ENCODE measurements around the gene LANCL2.
"Not testable (repeated sequence)": the region's sequence is repeated elsewhere in the genome, so short reads cannot be mapped to it uniquely, and the experiment has no call there.

The LANCL2 gene, protein sequence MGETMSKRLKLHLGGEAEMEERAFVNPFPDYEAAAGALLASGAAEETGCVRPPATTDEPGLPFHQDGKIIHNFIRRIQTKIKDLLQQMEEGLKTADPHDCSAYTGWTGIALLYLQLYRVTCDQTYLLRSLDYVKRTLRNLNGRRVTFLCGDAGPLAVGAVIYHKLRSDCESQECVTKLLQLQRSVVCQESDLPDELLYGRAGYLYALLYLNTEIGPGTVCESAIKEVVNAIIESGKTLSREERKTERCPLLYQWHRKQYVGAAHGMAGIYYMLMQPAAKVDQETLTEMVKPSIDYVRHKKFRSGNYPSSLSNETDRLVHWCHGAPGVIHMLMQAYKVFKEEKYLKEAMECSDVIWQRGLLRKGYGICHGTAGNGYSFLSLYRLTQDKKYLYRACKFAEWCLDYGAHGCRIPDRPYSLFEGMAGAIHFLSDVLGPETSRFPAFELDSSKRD

DNA sequence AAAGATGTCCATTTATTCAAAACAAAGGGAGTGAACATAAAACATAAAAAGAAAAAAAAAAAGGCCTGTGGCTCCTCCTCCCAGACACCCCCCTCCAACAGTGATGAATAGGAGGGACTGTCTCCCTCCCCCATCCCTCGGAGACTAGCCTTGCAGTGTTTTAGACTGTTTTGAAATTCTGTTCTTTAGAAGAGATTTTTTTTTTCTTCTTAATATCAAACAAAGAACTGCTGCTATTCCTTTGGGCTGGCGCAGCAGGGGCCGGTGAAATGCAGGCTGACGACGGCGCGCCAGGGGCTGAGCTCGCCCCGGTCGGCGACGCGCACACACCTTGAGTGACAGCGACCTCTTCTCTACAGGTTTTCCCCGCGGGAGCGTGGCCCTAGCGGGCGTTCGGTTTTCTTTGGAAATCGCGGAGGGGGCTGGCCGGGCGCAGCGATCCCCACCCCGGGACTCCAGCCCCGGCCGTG, at the start of gene LANCL2:
TSS of gene LANCL2 (plus strand) at position 133 of the 470 bp plus-strand sequence. CDS start 689 bp downstream, outside the sequence.
- DNase-seq, result peak; percentile 53

DNA sequence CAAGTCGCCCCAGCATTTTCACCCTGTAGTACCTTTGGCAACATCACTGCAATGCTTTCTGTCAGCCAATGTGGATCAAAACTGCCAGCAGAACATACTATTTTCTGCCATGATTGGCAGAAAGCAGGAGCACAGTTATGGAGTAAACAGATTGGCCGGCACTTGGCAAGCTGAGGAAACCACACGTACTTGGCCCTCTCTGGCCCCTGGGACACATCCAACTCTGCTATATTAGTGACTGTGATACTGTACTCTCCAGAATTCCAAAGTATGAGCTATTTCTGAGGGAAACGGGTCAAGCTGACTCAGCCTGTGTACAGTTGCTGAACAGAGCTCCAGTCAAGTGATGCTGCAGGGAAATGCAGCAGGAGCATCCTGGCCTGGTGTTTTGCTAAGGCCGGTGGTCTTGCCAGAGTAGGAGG, 39.8 kb upstream of the LANCL2 start:
- no peak for DNase-seq

DNA sequence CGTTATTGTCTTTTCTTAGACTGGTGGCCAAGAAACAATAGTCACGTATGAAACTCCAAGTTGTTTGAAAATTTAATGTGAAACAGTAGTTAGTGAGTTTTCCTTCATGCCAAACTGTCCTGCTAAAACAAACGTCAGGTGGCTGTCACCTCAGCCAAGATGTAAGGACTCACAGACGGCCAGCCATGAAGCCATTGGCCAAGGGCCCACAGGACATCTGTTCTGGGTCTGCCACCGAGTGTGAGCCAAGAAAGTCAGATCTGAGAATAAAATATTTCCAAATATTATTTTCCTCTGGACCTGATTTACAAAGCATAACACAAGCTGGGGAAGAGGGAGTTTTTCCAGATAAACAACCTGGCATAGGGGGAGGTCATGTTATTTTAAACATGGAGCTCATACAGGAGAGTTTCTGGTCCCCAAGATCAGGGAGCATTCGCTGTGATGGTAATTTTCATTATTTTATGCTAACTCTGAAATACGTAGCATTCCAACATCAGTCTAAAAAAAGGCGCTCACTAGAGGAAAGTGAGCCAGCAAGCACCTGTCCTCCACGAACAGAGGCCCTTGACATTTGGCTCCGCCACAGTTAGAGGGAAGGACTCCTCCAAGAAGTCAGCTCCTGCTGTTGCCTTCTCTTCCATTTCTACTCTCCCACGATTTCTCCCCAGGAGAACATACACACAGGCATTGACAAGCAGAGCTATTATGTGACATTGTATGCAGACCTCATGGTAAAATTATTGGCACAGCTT, 38.9 kb upstream of the LANCL2 start:
- DNase-seq, result no peak

DNA sequence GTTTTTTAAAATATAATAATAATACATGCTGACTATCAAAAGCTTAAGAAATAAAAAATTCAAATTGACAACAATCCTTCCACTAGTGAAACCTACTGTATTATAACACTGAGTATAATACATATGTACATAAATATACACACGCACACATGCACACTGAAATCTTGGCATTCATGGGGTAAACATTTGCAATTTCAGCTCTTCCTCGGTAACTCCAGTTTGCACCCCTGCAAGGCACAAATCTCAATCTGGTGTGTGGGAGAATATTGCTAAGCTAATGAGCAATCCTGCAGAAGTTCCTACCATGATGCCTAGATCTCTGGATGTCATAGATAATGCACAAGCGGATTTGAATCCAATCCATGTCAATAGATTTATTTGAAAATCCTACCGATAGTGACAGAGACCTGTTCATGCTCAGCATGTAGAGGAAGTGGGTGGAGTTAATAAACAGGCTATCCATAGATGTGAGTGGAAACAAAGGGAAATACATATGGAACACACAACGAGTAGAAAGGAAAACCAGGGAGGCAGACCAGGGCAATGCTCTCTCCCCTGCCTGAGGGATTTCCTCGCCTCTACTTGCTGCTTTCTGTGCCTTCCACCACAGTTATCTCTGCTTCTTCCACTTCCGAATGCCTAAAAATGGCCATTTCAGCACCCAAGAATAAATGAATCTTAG, 38.1 kb upstream of the LANCL2 start:
- no peak for DNase-seq

DNA sequence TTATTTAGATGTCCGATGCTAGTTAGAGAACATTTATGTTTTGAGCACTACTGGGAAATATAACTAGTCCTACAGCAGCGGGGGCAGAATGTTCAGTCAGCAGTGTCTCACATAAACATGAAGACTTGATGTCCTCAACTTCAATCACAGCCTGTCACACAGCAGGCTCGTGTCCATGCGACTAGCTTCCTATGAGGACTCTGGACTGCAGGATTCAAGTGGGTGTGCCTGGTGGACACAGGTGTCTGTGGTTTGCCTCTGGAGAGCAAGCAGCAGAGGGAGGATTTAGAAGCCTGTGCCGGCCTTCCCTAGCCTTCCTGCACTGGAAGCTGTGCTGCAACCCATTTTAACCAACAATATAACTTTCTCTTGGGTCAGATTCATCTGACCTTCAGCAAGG, 30.0 kb upstream of the LANCL2 start:
- DNase-seq, result no peak

DNA sequence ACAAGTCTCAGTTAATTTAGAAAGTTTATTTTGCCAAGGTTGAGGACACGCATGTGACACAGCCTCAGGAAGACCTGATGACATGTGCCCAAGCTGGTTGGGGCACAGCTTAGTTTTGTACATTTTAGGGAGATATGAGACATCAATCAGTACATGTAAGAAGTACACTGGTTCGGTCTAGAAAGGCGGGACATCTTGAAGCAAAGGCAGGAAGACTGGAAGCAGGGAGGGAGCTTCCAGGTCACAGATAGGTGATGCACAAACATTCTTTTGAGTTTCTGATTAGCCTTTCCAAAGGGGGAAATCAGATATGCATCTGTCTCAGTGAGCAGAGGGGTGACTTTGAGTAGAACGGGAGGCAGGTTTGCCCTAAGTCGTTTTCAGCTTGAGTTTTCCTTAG, 29.4 kb upstream of the LANCL2 start:
- DNase-seq, result no peak

DNA sequence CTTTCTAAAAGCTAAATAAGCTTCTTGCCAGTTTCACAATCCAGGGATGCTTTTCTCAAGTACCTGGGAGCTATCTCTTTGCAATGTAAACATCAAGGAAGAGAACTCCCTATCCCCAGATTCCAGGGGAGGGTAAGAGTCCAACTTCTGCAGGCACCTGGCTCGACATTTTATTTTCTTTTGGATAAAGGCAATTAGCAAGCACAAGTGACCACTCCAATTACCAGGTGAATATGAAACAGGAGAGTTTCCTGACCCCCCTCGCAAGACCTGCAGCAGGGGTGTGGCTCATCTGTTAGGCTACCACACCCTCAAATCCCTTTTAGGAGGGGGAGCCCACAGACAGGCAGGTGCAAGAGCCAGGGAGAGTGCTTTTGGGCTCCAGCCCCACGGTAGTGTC, 28.6 kb upstream of the LANCL2 start:
- DNase-seq, result no peak

DNA sequence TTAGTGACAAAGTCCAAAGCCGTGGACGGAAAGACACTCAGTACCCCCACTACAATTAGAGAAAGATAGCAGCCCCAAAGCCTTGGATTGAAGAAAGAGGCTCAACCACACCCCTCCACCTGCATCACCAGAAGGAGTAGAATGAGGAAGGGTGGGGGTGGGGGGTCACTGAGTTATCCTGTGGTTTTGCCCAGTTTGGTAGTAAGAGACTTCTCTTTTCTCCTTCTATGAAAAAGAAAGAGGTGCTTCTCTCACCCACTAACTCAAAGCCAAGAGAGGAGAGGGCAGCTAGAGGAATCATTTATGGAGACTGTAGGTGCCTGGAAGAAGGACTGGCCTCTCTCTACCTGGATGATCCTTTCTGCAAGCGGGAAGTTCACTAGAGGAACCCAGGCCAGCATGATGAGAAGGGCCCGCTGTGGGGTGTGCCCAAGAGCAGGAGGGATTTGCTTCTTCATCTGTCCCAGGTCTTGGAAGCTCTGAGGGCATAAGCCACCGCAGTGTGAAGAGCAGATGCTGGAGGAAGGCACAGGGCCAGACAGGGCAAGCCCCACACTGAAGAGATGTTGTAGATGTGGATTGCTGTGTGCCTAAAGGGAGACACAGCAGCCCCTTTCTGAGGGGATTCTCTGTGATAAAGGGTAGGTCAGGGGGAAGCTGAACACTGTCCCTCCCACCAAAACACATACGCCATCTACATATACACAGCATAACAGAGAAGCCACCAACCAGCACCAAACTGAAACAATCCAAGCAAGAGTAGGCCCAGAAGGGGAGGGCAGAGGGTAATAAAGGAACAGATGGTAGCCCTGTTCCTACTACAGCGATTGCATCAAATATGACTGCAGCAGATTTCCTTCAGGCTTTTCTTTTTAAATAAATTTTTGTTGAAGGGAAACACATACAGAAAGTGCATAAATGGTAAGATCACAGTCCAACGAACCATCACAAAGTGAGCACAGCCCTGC, 25.8 kb upstream of the LANCL2 start:
- DNase-seq, result no peak

DNA sequence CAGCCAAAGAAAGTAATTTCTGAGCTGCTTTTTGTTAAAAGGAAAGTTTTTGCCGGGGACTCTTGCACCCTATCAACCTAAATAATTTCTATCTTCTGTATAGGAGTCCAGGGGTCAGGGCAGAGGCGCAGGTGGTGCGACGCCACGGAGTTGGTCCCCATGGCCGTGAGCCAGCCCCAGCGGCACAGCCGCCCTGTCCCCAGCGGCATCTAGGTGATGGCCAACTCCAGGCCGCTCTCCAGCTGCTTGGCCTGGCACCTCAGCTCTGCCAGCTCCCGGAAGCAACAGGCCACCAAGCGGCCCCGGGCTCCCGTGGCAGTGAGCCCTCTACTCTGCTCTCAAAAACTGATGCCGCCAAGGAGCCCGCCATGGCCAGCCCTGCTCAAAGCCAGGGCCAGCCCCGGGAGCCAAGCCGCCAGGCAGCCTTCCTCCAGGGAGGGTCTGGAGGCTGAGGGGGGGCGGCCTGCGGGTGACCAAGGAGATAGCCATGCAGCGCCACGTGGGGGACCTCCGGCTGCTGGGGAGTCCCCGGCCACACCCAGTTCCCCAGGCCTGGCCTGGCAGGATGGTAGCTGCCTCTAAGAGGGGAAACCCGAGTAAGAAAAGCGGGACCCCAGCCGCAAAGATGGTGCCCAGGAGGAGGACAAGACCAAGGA, 22.8 kb upstream of the LANCL2 start:
- no peak for DNase-seq

DNA sequence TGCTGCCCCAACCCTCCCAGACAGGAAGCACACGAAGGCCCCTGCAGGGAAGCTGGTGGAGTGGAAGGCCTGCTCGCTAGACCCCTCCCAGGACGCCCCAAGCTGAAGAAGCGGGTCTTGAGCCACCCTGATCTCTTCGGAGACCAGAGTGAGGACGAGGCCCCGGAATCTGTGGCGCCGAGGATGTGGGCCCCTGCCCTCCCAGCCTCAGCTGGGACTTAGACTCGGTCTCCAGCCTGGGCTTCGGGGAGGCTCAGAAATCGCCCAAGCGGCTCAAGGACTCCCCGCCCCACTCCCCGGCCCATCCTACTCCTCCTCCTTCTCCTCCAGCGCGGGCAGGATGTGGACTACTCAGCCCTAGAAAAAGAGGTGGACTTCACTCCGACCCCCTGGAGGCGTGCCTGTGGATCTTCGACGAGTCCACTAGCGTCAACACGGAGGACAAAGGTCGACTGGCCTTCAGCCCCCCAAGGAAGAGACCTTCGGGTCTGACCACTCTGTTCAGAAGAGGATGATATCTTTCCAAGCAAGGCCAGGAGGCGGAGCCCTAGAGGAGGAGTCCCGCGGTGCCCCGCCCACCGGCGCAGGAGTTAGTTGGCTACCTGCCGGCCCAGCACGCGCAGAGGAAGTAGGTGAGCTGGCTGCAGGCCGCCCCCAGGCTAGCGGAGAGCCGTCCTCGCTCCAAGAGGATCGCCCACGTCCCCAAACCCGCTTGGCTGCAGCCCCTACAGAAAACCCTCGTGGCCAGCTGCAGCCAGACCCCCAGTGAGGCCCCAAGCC, 21.9 kb upstream of the LANCL2 start:
- DNase-seq, result no peak

DNA sequence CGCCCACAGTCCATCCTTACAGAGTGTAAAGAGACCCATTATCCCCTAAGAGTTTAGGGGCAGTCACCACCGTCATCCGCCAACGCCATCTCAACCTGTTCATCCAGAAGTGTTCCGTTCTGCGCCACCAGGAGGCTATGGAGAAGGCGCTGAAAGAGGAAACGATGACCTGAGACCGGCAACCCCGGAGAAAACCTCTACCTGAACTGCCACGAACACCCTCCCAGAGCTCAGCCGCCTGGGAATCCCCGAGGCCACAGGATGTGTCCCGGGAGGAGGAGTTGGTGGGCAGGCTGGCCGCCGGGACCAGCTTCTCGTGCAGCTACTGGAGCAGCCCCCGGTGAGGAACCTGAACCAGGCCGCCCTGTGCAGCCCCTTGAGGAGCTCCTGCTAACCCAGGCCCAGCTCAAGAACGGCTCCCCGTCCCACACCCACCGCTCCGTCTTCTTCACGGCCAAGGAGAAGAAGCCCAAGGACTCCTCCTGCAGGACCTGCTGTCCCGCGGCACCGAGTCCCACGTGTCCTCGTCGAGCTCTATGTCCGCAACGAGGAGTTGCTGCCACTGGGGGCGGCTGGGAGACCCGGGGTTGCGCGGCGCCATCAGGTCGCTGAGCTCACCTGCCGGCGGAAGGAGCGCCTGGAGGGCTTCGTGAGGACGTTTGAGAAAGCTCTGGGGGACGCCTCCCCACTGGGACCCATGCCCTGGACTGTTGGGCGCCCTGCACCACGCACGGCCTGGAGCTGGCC, 21.1 kb upstream of the LANCL2 start:
- DNase-seq, result no peak

DNA sequence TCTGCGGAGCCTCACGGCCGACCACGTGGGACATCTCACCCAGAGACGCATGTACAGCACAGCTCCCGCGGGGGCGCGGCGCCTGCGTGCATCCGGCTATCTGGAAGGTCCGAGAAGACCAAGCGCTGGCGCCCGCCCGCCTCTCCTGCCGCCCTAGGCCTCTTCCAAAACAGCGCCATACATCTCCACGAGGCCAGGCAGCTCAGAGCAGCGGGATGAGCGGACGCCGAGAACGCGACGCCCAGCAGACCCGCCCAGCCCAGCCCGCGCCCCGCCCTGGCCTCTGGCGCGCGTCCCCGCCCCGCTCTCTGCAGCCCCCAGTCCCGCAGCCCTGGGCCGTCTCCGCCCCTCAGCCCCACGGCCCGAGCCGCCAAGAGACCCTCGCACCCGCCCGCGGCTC, 20.3 kb upstream of the LANCL2 start:
- DNase-seq, result no peak

DNA sequence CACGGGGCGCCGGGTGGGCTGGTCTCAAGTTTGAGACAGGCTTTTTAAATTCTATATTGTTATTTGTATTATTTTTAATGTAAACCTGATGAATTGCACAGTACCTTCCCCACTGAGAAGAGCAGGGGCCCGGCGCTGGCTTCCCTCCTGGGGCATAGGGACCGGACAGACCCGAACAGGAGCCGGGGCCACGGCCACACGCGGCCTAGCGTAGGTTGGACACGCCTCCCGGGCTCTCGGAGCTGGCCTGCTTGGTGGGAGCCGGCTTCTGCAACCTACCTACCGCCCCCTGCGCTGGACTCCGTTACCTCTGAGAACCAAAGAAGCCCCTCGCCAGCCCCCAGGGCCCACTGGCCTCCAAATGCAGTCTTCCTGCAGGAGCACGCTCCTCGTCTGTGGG, 19.8 kb upstream of the LANCL2 start:
- DNase-seq, result no peak

DNA sequence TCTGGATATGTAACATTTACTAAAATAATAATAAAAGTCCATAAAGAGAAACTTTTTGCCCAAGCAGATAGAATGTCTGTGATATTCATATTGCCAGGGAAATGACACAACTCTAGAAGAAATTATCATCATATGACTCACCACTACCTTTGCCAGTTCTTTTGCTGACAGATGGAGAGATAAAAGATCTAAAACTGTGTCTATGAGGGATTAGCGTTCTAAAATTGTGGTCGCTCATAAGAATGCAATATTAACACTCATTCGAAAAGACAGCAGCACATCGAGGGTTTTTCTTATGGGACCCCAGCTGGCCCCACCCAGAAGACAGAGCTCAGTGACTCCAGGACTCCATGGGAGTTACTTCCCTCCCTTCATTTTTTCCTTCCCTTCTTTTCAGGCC, 16.6 kb upstream of the LANCL2 start:
- peak; percentile 4 for DNase-seq

DNA sequence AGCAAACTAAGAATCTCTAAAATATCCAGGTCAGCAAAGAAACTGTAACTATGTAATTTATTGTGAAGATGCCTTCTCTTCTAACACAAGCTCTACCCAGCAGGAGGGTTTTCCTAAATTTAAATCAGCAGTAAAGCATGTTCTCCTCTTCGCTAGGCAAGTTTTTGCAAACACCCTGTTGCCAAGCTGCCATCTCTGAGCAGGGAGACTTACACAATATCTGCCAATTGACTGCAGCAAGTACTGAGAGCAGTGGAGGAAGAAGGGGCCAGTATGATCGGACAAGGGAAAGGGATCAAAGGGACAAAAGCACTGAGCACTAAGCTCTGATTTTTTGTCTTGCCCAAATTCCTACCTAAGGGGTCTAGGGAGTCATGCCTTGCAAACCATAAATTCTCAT, 16.0 kb upstream of the LANCL2 start:
- DNase-seq, result no peak

DNA sequence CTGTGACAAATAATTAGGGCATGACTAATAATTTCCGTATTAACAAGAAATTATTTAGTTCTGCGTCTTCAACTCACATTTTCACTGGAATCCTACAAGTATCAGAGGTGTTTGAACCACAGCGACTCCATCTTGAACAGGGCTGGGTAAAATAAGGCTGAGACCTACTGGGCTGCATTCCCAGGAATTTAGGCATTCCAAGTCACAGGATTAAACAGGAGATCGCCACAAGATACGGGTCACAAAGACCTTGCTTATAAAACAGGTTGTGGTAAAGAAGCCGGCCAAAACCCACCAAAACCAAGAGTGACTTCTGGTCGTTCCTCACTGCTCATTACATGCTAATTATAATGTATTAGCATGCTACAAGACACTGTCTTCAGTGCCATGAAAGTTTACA, 14.9 kb upstream of the LANCL2 start:
- no peak for DNase-seq

DNA sequence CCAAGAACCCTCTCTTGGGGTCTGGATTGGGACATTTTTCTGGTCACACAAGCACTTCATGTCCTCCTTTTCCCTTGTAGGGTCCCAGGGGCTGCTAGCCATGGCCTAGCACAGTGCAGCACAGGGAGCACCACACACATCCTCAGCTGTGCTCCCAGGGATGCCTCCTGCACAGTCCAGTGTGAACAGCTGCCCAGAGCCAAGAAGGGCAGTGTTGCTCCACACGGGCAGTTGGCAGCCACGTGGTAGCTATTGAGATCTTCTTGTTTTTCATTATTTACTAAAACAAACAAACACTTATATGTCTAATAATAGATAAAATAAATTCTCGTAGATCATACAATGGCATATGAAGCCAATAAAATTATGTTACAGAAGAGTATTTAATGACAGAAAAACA, 13.9 kb upstream of the LANCL2 start:
- DNase-seq, result no peak

DNA sequence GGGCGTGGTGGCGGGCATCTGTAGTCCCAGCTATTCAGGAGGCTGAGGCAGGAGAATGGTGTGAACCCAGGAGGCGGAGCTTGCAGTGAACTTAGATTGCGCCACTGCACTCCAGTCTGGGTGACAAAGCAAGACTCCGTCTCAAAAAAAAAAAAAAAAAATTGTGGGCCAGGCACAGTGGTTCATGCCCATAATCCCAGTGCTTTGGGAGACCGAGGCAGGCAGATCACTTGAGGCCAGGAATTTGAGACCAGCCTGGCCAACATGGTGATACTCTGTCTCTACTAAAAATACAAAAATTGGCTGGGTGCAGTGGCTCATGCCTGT, 12.2 kb upstream of the LANCL2 start:
- not testable (repeated sequence) for DNase-seq

DNA sequence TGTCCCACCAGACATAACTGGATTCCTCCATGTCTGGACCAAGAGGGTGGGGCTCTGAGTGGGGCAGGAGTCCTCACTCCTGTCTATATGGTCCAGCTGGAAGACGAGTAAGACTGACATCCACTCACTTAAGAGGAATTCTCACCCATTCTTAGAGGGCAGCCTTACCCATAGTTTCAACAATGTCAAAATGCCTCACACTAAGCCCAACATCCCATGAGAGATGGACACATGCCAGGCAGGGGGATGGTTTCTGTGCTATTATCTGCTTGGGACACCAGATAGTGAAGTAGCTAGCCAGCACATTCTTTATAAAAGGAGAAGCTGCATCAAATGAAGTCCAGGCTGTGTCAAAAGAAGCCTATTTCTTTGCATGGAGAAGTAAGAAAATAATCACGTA, 4.7 kb upstream of the LANCL2 start:
- DNase-seq, result no peak

DNA sequence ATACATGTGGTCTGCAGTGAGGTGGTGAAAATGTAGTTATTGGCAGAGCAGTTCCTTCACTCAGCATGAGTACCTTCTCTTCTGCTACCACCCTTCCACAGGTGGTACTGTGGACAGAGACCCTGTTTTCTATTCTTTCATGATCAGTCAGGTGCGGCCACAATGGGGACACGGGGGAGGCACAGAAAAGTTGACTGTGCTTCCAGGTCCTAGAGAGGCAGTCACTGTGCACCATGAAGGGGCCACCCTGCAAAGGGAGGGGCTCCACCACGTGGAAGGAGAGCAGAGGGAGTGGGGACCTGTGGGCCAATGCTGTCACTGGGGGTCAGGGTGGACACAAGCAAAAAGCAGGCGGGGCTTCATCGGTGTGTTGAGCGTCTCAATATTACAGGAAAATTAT, 3.6 kb upstream of the LANCL2 start:
- no peak for DNase-seq

All from CD4-positive, alpha-beta T cell treated with Interleukin-4 for 4 hours (primary cell).